ENCODE results near the gene GRB7.
"Not testable (repeated sequence)": the region's sequence is repeated elsewhere in the genome, so short reads cannot be mapped to it uniquely, and the experiment has no call there.

Gene GRB7

GRCh38 chr17:39753514-39754160 is 15.9 kb downstream of the GRB7 start:
- peak; percentile 57 for DNase-seq

DNA sequence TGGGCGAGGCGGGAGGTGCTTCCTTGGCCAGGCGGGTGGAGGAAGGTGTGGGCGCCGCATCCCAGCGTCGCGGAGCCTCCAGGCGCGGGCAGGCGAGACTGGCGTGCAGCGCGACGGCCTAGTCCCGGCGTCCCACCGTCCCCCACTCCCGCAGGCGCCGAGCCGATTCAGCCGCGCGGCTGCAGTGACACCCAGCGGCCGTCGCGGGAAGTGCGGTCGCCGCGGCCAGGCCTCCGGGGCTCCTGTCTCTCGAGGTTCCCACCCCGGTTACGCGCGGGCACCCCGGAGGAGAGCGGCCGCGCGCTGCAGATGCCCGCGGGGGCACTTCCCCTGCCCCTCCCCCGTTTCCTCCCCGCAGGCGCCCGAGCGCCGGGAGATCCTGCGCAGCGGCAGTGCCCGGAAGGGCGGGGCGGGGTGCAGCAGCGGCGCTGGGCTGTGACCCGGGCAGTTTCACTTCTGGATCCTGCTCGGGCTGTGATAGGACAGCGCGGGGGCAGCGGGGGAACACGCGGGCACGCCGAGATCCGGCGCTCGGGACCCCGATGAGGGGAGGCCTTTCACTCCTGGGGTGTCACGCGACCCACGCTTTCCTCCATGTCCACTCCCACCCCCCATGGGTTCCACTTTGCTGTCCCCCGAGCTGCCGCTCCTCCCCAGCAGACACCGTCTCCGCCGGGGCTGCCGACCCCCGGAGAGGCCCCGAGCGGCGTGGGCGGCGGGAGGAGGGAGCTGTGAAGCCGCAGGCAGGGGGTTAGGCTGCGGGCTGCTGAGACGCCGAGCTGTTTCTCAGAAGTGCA is 16.6 kb downstream of the GRB7 start:
- peak; percentile 81 for DNase-seq

- no peak for DNase-seq
Measured at GRCh38 chr17:39754958-39755553, 17.3 kb downstream of the GRB7 start.

GRCh38 chr17:39755554-39756379 is 18.0 kb downstream of the GRB7 start:
- DNase-seq, result no peak

DNA sequence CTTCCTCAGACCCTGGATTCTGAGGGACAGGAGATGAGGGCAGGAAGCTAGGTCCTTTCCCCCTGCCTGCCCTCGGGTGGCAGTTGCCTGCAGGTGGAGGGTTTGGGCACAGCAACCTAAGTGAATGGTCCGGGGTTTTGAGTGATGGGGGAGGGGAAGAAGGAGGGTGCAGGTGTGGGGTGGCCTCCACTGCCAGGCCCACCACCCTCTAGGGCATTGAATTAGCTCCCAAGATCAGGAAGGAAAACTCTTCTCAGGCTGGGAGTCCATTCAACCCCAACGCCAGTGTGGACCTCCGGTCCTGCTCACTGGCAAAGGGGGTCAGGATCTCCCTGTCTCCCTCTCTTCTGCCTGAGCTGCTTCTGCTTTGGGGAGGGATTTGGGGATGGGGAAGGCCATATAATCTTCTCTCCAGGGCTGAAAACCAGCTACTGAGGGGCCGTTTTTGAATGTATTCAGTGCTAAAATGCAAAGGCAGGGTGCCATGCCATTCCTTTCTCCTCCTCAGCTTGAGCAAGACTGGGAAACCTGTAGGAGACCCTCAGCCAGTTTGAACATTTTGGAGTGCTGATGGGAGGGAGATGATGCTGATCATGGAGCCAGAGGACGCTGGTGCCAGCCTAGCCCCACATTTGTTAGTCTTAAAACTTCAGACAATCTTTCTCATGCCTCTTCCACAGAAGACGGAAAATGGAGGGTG is 18.8 kb downstream of the GRB7 start:
- no peak for DNase-seq

- DNase-seq, result no peak
Measured at GRCh38 chr17:39757176-39757662, 19.5 kb downstream of the GRB7 start.

DNA sequence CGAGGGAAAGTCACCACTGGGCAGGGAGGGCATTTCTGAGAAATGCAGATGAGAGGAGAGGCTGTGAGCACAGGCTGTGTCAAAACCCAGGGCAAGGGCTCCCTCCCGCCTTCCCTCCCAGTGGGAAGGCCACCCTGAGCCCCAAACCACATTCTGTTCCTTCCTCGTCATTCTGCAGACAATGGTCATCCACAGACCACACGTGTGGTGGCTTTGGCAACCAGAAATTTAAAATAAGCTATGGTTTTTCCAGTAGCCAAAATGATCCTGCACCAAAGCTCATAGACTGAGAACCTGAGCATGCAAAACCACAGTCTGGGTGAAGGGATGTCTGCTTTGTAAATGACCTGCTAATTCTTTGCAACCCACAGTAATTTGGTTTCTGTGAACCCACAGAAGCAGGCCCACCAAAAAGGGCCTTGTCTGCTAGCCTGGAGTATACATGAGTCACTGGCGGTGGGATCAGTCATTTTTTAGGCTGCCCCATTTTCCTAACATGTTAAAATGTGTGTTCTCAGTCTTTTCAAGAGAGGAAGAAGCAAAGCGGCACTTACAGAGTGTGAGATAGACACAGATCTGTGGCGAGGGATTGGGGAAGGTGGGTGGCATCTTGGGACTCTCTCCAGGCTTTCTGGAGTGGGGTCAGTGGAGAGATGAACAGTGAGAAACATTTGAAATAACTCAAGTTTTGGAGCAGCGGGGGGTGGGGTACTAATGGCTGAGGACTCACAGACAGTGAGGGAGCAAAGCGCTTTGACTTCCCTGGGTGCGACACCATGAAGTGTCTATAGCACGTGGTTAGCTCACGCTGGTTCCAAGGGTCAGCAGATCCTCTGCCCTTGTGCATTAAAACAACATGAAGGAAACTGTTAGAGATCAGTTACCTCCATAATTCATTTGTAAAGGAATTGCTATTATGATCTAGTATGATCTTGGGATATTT is 20.5 kb downstream of the GRB7 start:
- no peak for DNase-seq

DNA sequence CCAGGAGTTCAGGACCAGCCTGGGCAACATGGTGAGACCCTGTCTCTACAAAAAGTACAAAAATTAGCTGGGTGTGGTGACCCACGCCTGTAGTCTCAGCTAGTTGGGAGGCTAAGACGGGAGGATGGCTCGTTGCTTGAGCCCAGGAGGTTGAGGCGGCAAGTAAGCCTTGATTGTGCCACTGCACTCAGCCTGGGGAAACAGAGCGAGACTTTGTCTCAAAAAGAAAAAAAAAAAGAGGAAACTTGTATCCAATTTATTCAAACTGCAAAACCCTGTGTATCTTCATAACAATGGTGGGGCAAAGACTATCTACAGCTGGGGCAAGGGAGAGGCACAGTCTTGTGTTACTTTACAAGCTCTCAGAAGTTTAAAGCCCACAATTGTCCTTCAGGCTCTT is 21.5 kb downstream of the GRB7 start:
- no peak for DNase-seq

DNA sequence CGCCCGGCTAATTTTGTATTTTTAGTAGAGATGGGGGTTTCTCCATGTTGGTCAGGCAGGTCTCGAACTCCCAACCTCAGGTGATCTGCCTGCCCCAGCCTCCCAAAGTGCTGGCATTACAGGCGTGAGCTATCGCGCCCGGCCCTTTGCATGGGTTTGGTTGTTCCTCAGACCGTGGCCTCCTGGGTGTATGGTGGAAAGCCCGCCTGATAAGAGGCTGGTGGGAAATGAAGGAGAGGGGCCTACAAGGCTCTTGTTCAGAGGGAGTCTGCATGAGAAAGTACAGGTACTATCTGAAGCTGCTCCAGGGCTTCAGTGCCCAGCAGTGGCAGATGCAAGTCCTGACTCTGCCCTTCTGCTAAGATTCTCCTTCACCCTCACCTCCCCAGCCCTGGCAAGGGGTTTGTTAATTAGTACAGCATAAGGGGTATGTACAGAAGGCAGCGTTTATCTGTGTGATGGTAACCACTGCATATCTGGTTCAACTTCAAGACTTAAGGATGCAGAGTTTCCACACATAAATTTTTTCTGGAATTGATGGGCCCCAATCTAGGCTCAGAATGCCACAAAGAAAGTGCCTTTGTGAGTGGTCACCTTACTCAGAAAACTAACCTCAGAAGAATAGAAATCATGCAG is 24.2 kb downstream of the GRB7 start:
- no peak for DNase-seq

GRCh38 chr17:39763051-39763820 is 25.5 kb downstream of the GRB7 start:
- no peak for DNase-seq

DNA sequence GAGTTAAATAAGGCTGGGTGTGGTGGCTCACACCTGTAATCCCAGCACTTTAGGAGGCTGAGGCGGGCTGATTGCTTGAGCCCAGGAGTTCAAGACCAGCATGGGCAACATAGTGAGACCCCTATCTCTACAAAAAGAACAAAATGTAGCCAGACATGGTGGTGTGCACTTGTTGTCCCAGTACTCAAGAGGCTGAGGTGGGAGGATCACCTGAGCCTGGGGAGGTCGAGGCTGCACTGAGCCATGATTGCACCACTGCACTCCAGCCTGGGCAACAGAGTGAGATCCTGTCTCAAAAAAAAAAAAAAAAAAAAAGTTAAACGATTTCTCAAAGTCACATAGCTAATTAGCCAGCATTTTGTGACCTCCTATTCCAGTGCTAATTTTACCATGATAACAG is 26.4 kb downstream of the GRB7 start:
- not testable (repeated sequence) for DNase-seq

DNA sequence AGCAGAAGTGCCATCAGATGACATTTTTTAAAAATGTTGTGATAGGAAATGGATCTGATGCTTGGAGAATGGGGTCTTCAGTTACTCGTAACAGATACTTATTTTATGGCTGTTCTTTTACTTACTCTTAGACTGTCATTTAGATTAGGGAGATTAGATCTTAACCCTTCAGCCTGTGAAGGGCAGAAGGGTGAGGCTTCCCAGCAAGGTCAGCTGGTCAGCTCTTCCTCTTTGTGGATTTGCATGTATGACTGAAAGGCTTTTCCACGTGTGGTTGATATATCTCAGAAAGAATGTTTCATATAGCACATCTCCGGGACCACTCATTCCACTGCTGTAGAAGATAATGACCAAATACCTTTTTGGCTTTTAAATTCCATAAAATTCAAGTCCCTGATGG is 27.4 kb downstream of the GRB7 start:
- DNase-seq, result no peak

DNA sequence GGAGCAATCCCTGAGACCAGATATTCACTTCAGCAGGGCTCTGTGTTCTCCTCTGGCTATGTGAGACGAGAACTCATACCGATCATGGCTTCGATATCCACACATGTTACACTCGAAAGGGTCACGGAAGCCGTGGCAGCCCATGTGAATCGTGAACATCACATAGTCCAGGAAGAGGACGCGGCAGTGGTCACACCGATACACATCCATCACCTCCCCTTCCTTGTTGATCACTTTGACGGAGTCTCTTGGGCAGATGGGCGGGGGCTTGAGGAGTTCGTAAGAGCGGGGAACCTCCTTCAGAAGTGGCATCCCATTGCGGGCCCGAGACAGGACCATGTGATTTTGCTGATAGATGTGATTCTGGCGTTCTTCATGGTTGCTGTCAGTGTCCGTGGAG is 28.0 kb downstream of the GRB7 start:
- no peak for DNase-seq

- DNase-seq, result no peak
Measured at GRCh38 chr17:39767147-39767546, 29.4 kb downstream of the GRB7 start.

- peak; percentile 73 for DNase-seq
Measured at GRCh38 chr17:39769974-39770587, 32.3 kb downstream of the GRB7 start.

DNA sequence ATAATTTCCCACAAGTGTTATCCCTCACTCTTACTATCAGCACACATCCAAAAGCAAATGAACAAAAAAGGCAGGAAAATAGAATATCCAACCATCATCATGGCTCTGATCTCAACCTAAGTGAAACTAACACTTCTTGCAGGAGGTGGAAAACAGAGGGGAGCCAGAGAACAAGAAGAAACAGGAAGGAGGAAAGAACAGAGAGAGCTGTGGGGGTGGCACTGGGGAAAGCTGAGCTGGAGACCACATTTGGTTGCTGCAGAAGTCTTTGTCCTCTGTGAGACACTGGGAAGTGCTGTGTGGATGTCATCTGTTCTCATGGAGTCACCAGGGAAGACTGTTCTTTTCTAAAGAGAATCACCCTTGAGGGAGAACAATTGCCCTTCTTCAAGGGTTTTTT is 34.7 kb downstream of the GRB7 start:
- DNase-seq, result no peak

- DNase-seq, result no peak
Measured at GRCh38 chr17:39772987-39773934, 35.5 kb downstream of the GRB7 start.

GRCh38 chr17:39774047-39774446 is 36.3 kb downstream of the GRB7 start:
- DNase-seq, result no peak
